ENCODE results near the gene NPAS3.

The NPAS3 gene

GRCh38 chr14:33241331-33241730 lies 302.7 kb downstream of the NPAS3 start:
- H3K4me3 ChIP-seq (ENCODE audit: low read depth, low read length) = no peak overlapping the region

GRCh38 chr14:33249233-33249820 lies 310.6 kb downstream of the NPAS3 start:
- no peak overlapping the region for H3K4me3 ChIP-seq (ENCODE audit: low read depth, low read length)

GRCh38 chr14:33250963-33251362 lies 312.3 kb downstream of the NPAS3 start:
- no peak overlapping the region for H3K4me3 ChIP-seq (ENCODE audit: low read depth, low read length)

DNA sequence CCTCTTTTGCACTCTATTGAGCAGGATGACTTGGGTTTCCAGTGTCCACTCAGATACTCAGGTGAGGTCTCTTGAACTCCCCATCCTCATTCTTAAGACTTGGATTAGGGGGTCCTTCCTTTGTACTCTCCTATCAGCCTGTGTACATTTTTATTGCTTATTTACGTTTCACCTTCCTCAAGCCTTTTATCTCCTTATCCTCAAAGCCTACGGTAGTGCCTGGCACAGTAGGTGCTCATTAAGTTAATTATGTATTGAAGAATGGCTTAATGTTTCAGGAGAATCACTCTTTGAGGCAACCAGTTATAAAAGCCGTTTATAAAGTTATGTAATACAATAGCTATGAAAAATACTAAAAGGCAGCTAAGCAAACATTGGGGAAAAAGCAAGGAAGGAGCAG lies 315.7 kb downstream of the NPAS3 start:
- no peak overlapping the region for H3K4me3 ChIP-seq (ENCODE audit: low read depth, low read length)

- H3K4me3 ChIP-seq (ENCODE audit: low read depth, low read length) = no peak overlapping the region
These were observed 316.2 kb downstream of the NPAS3 start for GRCh38 chr14:33254861-33255395.

DNA sequence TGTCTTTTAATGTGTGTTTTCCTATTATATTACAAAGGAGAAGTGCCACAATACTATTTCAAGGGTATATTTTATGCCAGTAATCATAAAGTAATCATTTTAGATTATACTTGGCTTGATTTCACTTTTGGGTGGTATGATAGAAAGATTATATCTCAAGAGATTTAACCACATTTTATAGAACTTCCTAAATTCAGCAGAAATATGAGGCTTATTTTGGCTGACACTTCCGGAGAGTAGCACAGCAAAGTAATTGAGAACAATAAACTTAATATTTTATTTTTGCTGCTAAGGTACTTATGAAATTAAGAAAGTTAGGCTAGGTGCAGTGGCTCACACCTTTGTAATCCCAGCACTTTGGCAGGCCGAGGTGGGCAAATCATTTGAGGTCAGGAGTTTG lies 319.1 kb downstream of the NPAS3 start:
- H3K4me3 ChIP-seq (ENCODE audit: low read depth, low read length) = no peak overlapping the region

DNA sequence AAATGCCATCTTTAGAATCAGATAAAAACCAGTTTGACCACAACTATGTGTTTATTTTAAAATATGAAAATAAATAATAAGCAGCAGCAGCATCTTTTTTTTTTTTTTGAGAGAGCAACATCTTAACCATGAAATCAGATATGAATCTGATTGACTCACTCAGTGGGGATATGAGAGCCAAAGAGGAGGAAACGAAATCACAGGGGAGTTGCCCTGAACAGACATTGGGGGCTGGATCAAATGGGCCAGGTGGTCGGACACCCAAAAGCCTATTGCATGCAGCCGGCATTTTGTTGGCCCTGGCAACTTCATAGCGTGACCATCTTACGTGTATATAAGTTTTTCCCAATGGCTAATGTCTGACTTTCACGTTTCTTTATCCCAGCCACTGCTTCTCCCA lies 321.1 kb downstream of the NPAS3 start:
- H3K4me3 ChIP-seq (ENCODE audit: low read depth, low read length) = no peak overlapping the region

GRCh38 chr14:33271216-33271615 lies 332.5 kb downstream of the NPAS3 start:
- no peak overlapping the region for H3K4me3 ChIP-seq (ENCODE audit: low read depth, low read length)

DNA sequence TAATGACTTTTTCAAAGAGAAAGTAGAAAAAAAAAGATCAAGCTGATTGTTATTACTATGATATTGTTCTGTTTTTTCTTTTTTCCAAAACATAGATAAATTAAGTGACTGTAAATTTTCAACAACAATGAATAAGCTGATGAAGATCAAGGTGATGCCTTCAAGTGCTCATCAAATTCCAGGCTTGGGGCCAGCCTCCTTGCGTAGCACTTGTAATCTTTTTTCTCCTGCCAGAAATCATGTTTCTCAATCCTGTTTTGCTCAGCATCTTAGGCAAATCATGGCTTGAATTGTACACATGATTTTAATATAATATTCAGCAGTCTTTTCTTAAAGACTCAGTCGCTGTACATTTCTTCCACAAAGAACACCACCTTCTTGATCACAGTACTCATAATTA lies 333.2 kb downstream of the NPAS3 start:
- no peak overlapping the region for H3K4me3 ChIP-seq (ENCODE audit: low read depth, low read length)

GRCh38 chr14:33273978-33274377 lies 335.3 kb downstream of the NPAS3 start:
- no peak overlapping the region for H3K4me3 ChIP-seq (ENCODE audit: low read depth, low read length)

- H3K4me3 ChIP-seq (ENCODE audit: low read depth, low read length) = no peak overlapping the region
These were observed 337.2 kb downstream of the NPAS3 start for GRCh38 chr14:33275879-33276278.

GRCh38 chr14:33279865-33280264 lies 341.2 kb downstream of the NPAS3 start:
- H3K4me3 ChIP-seq (ENCODE audit: low read depth, low read length) = no peak overlapping the region

DNA sequence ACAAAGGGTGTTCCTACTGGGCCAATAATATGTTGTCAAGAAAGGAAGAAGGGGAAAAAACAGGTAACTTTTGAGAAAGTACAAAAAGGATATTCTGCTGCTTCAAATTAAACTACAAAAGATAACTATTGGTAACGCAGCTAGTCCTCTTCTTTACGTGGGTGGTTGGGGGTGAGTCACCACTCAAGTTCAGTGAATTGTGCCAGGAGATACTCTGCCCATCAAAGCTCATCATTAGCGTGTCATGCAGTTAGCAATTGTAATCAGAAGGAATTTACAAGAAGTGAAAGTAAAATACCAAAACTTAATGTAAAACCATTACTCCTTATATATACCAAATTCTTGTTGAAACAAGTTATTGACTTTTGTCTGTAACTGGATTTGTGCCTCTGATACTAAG lies 342.0 kb downstream of the NPAS3 start:
- no peak overlapping the region for H3K4me3 ChIP-seq (ENCODE audit: low read depth, low read length)

DNA sequence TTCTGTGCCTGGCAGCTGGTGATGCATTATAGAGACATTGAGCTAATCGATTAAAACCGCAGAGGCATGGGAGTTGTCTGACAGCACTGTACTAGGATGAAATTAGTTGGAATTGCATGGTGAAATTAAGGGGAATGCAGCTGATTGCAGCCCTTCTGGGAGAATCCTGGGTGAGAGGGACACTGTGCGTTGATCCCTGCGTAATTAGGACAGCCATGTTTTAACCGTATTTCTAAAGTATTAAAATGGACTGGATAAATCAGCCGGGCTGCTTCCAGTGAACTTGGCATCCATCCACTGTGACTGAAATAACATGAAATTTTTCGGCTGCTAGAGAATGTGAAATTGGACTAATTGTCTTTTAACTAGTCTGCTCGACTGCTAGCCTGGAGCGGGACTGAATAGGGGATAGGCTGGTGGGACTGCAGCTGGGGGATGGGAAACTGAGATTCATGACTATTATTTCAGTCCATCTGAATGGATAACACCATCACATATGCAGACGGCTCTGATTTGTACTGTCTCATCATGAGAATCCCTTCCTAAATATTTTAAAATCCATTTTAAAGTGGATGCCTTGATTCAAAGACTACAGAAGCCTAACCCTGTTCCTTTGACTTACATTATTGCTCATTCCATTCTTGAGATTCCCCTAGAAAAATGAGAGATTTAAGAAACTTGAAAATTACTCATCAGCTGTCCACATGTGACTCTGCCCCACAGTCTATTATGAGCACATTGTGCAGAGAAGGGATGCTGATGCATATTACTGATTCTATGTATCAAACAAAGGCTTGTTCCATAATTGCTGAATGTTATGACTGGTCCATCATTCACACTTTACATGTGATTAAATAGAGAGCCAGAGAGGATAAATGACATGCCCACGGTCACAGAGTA lies 343.9 kb downstream of the NPAS3 start:
- H3K4me3 ChIP-seq (ENCODE audit: low read depth, low read length) = no peak overlapping the region

DNA sequence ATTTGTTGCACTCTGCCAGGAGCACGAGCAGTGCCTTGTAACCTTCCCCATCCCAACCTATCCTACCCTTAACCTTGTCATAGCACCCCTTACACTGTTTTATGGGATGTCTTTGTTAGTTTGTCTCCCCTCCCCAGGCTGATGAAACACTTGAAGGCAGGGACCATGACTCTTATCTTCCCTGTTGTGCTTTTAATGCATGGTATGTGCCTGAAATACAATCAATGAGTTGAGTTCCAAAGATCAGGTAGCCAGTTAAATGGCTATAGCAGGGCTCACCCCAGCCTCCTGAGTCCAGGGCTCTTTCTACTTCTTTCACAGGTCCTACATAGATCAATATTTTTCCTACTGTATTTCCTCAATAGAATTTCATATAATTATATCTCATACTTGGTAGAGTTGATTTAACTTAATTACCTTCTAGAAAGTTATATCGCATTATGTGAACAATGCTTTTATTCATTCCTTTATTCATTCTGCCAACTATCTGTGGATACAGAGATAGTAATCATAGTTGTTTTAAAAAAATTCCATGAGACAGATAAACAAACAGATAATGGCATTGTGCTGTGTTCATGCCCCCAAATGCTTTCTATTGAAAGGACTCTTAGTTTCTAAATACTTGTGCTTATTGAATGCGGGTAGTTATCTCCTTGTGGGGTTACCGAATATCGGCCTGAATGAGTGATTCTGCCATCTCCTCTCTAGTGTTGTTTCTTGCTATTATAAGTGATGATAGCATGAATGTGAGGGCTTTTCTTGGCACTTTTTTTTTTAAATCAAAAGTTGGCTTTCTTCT lies 347.4 kb downstream of the NPAS3 start:
- no peak overlapping the region for H3K4me3 ChIP-seq (ENCODE audit: low read depth, low read length)

- no peak overlapping the region for H3K4me3 ChIP-seq (ENCODE audit: low read depth, low read length)
These were observed 348.5 kb downstream of the NPAS3 start for GRCh38 chr14:33287189-33287588.

DNA sequence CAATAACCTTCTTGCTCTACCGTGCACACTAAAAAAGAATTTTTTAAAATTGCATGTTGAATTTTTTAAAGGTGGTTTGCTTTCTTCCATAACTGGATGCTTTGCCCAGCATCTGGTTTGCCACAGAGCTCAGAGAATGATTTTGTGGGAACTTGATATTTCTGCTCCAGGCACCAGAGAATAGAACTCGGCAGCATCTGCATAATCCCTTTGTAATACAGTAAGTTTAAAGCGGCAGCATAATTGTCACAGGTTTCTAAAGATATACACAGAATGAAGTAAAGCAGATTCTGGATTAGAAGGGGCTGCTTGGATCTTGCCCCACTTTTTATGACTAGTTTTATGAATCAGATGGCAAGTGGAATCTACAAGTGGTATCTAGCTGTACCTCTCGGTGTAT lies 352.0 kb downstream of the NPAS3 start:
- no peak overlapping the region for H3K4me3 ChIP-seq (ENCODE audit: low read depth, low read length)

DNA sequence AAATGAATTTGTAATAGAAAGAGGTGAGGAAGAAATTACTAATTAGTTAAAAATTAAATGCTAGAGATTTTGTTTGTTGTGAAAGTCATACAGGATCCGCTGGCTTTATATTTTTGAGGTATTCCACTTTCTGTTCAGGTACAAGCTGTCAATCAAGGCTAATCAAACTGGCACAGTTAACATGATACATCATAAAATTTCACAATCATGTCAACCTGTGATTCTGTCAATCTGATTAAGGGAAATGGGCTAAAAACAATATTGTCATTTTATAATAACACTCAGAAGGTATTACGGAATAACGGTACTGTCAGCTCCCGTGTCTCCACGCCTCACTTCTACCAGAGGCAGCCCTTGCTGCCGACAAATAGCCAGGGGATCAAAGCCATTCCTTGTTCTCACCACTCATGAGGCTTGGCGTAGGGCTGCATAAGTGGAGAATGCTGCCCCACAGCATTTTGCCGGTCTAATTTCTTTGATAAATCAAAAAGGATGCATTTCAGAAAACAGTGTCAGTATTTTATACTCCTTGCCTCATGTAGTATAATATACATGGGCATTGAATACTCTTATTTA lies 352.9 kb downstream of the NPAS3 start:
- no peak overlapping the region for H3K4me3 ChIP-seq (ENCODE audit: low read depth, low read length)

GRCh38 chr14:33294419-33294818 lies 355.7 kb downstream of the NPAS3 start:
- H3K4me3 ChIP-seq (ENCODE audit: low read depth, low read length) = no peak overlapping the region

- H3K4me3 ChIP-seq (ENCODE audit: low read depth, low read length) = no peak overlapping the region
These were observed 358.9 kb downstream of the NPAS3 start for GRCh38 chr14:33297565-33297964.

- no peak overlapping the region for H3K4me3 ChIP-seq (ENCODE audit: low read depth, low read length)
These were observed 369.1 kb downstream of the NPAS3 start for GRCh38 chr14:33307691-33308251.

Data from iPS-11a (cell line).